ENCODE results near the gene CSRP3.

Gene CSRP3

GRCh38 chr11:19216021-19216420 lies 14.2 kb upstream of the CSRP3 start:
- TF ChIP-seq CTCF (IDR thresholded peaks at IDR 0.05; ENCODE audit: control insufficient read depth, extremely low read depth, insufficient read depth), result no peak
- H3K4me3 ChIP-seq (ENCODE audit: low read depth, low read length), result no peak overlapping the region
- no peak for DNase-seq (ENCODE audit: low read depth)

DNA sequence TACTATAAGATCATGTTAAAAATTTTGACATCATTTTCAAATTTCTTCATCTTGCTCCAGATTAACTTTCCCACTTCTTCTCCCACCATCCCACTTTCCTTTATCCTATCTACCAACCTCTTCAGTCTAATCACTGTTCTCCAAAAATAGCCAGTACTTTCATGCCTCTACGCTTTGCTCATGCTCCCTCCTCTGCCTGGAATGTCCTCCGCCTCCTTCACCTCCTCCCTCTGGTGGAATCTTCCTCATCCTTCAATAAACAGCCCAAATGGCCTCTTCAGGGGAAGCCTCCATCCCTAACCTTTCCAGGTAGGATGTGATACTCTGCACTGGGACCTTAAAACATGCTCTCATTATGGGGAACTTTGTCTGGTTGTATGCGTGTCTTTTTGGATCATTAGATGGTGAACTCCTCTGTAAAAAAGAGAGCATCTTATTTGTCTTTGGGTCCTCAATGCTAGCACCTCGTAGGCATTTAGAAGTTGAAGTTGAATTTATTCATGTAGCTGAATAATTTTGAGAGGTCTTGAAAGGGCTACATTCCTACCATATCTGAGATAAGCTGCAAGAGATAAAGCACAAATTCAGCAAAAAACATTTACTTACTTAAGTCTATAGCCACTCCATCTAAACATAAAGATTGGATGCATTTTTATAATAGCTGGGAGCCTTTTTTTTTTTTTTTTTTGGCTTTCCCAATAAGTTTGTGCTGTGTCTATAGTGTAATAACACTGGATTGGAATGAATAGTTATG lies 8.0 kb upstream of the CSRP3 start:
- DNase-seq (ENCODE audit: low read depth), result no peak
- no peak overlapping the region for H3K4me3 ChIP-seq (ENCODE audit: low read depth, low read length)
- TF ChIP-seq CTCF (IDR thresholded peaks at IDR 0.05; ENCODE audit: control insufficient read depth, extremely low read depth, insufficient read depth), result no peak

GRCh38 chr11:19208959-19209546 lies 7.3 kb upstream of the CSRP3 start:
- TF ChIP-seq CTCF (IDR thresholded peaks at IDR 0.05; ENCODE audit: control insufficient read depth, extremely low read depth, insufficient read depth), result no peak
- no peak for DNase-seq (ENCODE audit: low read depth)
- H3K4me3 ChIP-seq (ENCODE audit: low read depth, low read length), result no peak overlapping the region

GRCh38 chr11:19208181-19208580 lies 6.4 kb upstream of the CSRP3 start:
- no peak overlapping the region for H3K4me3 ChIP-seq (ENCODE audit: low read depth, low read length)
- DNase-seq (ENCODE audit: low read depth), result no peak
- no peak for TF ChIP-seq CTCF (IDR thresholded peaks at IDR 0.05; ENCODE audit: control insufficient read depth, extremely low read depth, insufficient read depth)

GRCh38 chr11:19204836-19205235 lies 3.1 kb upstream of the CSRP3 start:
- no peak for DNase-seq (ENCODE audit: low read depth)
- H3K4me3 ChIP-seq (ENCODE audit: low read depth, low read length), result no peak overlapping the region
- no peak for TF ChIP-seq CTCF (IDR thresholded peaks at IDR 0.05; ENCODE audit: control insufficient read depth, extremely low read depth, insufficient read depth)

GRCh38 chr11:19200410-19201201 lies 1.2 kb downstream of the CSRP3 start:
- DNase-seq (ENCODE audit: low read depth), result no peak
- TF ChIP-seq CTCF (IDR thresholded peaks at IDR 0.05; ENCODE audit: control insufficient read depth, extremely low read depth, insufficient read depth), result no peak
- no peak overlapping the region for H3K4me3 ChIP-seq (ENCODE audit: low read depth, low read length)
